ENCODE measurements around the gene NLRX1. TPM values are rescaled to one million over a fixed set of nuclear protein-coding genes. Genes with fewer than 3 reads are reported as not detected.

NLRX1 gene
- polyA plus RNA-seq, 1 experiment, result 19.4 TPM

- TF ChIP-seq CTCF (IDR thresholded peaks at IDR 0.05; ENCODE audit: insufficient read depth, low read depth, low read length), result peak; percentile 98
- POLR2A ChIA-PET, result interaction anchor here (0.6 to 0.7 kb wide), 2 partner anchors 132 to 150 kb away, joined by 11 to 12 read pairs; no protein-coding TSS in a partner anchor
- Histone ChIP-seq H3K36me3 (ENCODE audit: control insufficient read depth, insufficient read depth, low read length) (no peaks in the 10 kb centered on the region), H3K27me3 (ENCODE audit: control insufficient read depth, insufficient read depth, low read length) (no peaks in the 10 kb centered on the region), H3K4me3 (ENCODE audit: low read depth, low read length) (peak within 1 kb of the TSS; percentile 98)
- CTCF ChIA-PET, result interaction anchor here (0.6 to 3.9 kb wide), 24 partner anchors 11 to 173 kb away, joined by 3 to 30 read pairs (median 4); partner anchors contain the start of gene NLRX1
- DNase-seq (ENCODE audit: low read depth), result peak; percentile 31
Measured at GRCh38 chr11:119205574-119206510, 37.3 kb downstream of the NLRX1 start, which contains the start of gene CBL. Gene CBL (plus strand): TSS chr11:119206339. CDS start chr11:119206418, 79 bp downstream.

- no peak for TF ChIP-seq CTCF (IDR thresholded peaks at IDR 0.05; ENCODE audit: insufficient read depth, low read depth, low read length)
- Histone ChIP-seq H3K36me3 (ENCODE audit: control insufficient read depth, insufficient read depth, low read length) (no peaks in the 10 kb centered on the region), H3K4me3 (ENCODE audit: low read depth, low read length) (peak overlapping the region; percentile 98), H3K27me3 (ENCODE audit: control insufficient read depth, insufficient read depth, low read length) (no peaks in the 10 kb centered on the region)
- CTCF ChIA-PET, result interaction anchor here (0.6 to 3.9 kb wide), 25 partner anchors 10 to 172 kb away, joined by 3 to 30 read pairs (median 4); partner anchors contain the start of gene NLRX1
- POLR2A ChIA-PET, result interaction anchor here (0.7 kb wide), 1 partner anchor 131 kb away, joined by 11 read pairs; no protein-coding TSS in a partner anchor
- DNase-seq (ENCODE audit: low read depth), result no peak
Measured at GRCh38 chr11:119206511-119207414, 38.2 kb downstream of the NLRX1 start.

GRCh38 chr11:119207415-119207960 is 39.0 kb downstream of the NLRX1 start:
- no peak for DNase-seq (ENCODE audit: low read depth)
- POLR2A ChIA-PET, result no interaction called here
- CTCF ChIA-PET, result interaction anchor here (1.0 to 3.9 kb wide), 5 partner anchors 9 to 115 kb away, joined by 3 to 30 read pairs (median 4); no protein-coding TSS in a partner anchor

GRCh38 chr11:119209186-119209585 is 40.7 kb downstream of the NLRX1 start:
- H3K36me3 ChIP-seq (ENCODE audit: control insufficient read depth, insufficient read depth, low read length), result no peaks in the 10 kb centered on the region
- no peak overlapping the region for H3K4me3 ChIP-seq (ENCODE audit: low read depth, low read length)
- CTCF ChIA-PET, result interaction anchor here (1.0 to 2.3 kb wide), 2 partner anchors 12 to 40 kb away, joined by 3 to 6 read pairs; no protein-coding TSS in a partner anchor
- POLR2A ChIA-PET, result interaction anchor here (0.6 kb wide), 1 partner anchor 13 kb away, joined by 8 read pairs; no protein-coding TSS in a partner anchor
- TF ChIP-seq CTCF (IDR thresholded peaks at IDR 0.05; ENCODE audit: insufficient read depth, low read depth, low read length), result no peak
- no peaks in the 10 kb centered on the region for H3K27me3 ChIP-seq (ENCODE audit: control insufficient read depth, insufficient read depth, low read length)
- DNase-seq (ENCODE audit: low read depth), result no peak

More at GRCh38 chr11:119207415-119207960, 39.0 kb downstream of the NLRX1 start:
- Histone ChIP-seq H3K27me3 (ENCODE audit: control insufficient read depth, insufficient read depth, low read length) (no peaks in the 10 kb centered on the region), H3K36me3 (ENCODE audit: control insufficient read depth, insufficient read depth, low read length) (no peaks in the 10 kb centered on the region), H3K4me3 (ENCODE audit: low read depth, low read length) (peak overlapping the region; percentile 98)
- TF ChIP-seq CTCF (IDR thresholded peaks at IDR 0.05; ENCODE audit: insufficient read depth, low read depth, low read length), result no peak
